Left ventricle myocardium inferior (tissue), 1 donor: Measurements from ENCODE around the gene PPP1R10. TPM values are rescaled to one million over a fixed set of nuclear protein-coding genes. Genes with fewer than 3 reads are reported as not detected.
A peak's percentile ranks its signal among the peaks of the same experiment; 100 is the strongest.

Source experiments
- DNase-seq: peaks from one replicate; pipeline ENCODE4 v3.0.0-alpha.2; 2020
- H3K27ac ChIP-seq: fragments of 200-600 bp; replicated peaks from 2 replicates; pipeline ENCODE4 v1.8.0; 2021
- H3K27me3 ChIP-seq: fragments of 200-600 bp; 2 replicates; pipeline ENCODE4 v1.8.0; 2021; ENCODE audit warnings: low read depth
- H3K36me3 ChIP-seq: fragments of 200-600 bp; 2 replicates; pipeline ENCODE4 v1.8.0; 2021
- H3K4me1 ChIP-seq: fragments of 200-600 bp; 2 replicates; pipeline ENCODE4 v1.8.0; 2021
- H3K4me3 ChIP-seq: fragments of 200-600 bp; 2 replicates; pipeline ENCODE4 v1.8.0; 2021; ENCODE audit warnings: mild to moderate bottlenecking, moderate library complexity
- H3K9me3 ChIP-seq: fragments of 200-600 bp; replicated peaks from 2 replicates; pipeline ENCODE4 v1.8.0; 2021
- CTCF ChIP-seq: fragments of 200-600 bp; IDR thresholded peaks from 2 replicates; pipeline ENCODE4 v1.8.0; 2021; ENCODE audit warnings: antibody characterized with exemption, mild to moderate bottlenecking, borderline replicate concordance
- intact Hi-C: fragments of 100-400 bp; cut with micrococcal nuclease; formaldehyde crosslinking; loops from one replicate; pipeline ENCODE4 v1.11.0; 2022
- total RNA-seq: library from RNA; stranded (reverse); fragmentation: NEBNext Ultra II Directional; extraction: Animal tissue kit (Norgen Biotek cat#: 25700); gene quantifications from one replicate; pipeline ENCODE4 v1.2.1, GENCODE V29; 2021
- donor health status: DM: no; HTN: yes; CAD: no; lungs with severe emphysema.

The PPP1R10 gene
- total RNA-seq, 1 donor from 2014 or later, result 31.5 TPM

DNA sequence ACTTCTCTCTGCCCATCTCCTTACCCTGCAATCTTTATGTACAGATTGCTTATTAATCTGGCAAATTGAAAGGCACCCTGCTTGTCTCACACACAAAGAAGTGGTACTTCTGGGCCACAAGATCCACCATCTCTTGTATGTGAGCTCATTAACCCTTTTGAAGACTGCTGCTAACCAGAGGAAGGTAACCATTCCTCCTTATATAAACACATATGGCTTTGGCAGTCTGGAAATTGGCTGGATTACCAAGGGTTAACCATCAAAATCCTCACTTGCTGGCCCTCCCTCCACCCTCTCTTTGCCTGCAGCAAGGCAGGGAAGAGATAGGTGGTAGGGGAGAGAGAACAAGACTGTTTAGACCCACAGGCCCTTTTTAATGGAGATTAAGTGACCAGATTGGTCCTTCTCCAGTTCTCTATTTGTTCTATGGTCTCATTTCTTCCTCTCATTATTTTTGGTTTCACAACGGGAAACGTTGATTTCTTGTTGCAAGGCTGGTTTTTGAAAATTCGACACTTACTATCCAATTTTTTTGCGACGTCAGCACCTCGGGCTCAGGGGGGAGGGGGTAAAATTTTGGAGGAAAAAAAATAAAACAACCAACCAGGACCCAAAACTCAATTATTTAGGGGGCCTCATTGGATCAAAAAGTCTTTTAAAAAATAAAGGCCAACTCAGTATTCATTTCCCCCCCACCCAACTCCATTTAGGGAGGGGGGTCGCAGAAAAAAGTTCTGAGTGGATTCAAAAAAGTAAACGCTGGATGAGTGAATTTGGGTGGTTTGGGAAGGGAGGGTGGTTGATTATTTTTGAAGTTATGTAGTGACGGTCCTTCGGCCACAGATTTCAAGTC lies 859 bp downstream of the PPP1R10 start:
- H3K4me1 ChIP-seq, result peaks cover 72% of the 10 kb centered on the region
- no peak for DNase-seq
- peaks cover 35% of the 10 kb centered on the region for H3K36me3 ChIP-seq
- peak overlapping the region; percentile 94 for H3K27ac ChIP-seq
- intact Hi-C loops, result no loop called here
- TF ChIP-seq CTCF, result no peak
- no peaks in the 10 kb centered on the region for H3K27me3 ChIP-seq
- H3K9me3 ChIP-seq, result no peaks in the 10 kb centered on the region
- H3K4me3 ChIP-seq, result peak overlapping the region; percentile 94

- intact Hi-C loops, result no loop called here
- Histone ChIP-seq H3K4me1 (peaks cover 80% of the 10 kb centered on the region), H3K9me3 (no peaks in the 10 kb centered on the region), H3K27ac (peak overlapping the region; percentile 94), H3K4me3 (peak overlapping the region; percentile 94), H3K36me3 (peaks cover 27% of the 10 kb centered on the region), H3K27me3 (no peaks in the 10 kb centered on the region)
- no peak for DNase-seq
- TF ChIP-seq CTCF, result no peak
Observed at GRCh38 chr6:30615219-30615957, 1.7 kb downstream of the PPP1R10 start.

GRCh38 chr6:30614843-30615218 lies 2.2 kb downstream of the PPP1R10 start:
- TF ChIP-seq CTCF, result no peak
- peaks cover 85% of the 10 kb centered on the region for H3K4me1 ChIP-seq
- peak overlapping the region; percentile 94 for H3K4me3 ChIP-seq
- H3K36me3 ChIP-seq, result peaks cover 22% of the 10 kb centered on the region
- H3K27me3 ChIP-seq, result no peaks in the 10 kb centered on the region
- no peaks in the 10 kb centered on the region for H3K9me3 ChIP-seq
- DNase-seq, result peak; percentile 71
- H3K27ac ChIP-seq, result peak overlapping the region; percentile 94
- intact Hi-C loops, result no loop called here

DNA sequence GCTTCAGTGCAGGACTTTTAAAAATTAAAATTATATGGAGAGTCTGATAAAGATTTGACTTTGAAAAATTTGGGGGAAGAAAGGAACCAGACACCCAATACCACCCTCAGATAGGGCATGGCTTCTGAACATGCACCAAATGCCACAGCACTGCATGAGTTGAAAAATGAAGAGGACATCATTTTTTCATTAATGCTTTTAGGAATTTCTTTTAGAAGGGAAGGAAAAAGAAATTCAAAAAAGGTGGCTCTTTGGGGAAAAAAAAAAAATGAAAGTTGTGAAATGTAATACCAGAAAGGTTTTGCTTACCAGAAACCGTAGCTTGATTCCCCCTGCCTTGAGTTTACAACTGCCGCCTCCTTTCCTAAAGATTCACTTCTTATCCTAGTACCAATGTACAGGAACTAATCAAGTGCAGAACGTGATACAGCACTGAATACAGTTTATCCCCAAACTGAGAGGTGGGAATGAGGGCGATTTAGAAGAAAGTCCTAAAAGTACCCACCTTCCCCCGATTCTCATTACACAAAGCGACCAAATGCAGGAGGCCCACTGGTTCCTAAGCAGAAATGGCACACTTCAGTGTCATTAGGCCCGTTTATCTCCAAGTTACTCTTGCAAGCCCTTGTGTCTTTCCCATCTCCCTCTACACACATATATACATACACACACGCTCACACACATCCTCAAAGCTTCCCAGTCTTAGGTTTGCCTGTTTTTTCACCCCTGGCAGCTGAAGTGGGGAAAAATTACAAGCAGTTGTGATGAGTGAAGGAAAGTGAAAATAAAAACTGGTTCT lies 2.8 kb downstream of the PPP1R10 start:
- H3K36me3 ChIP-seq, result peaks cover 20% of the 10 kb centered on the region
- TF ChIP-seq CTCF, result no peak
- H3K27ac ChIP-seq, result peak overlapping the region; percentile 94
- no peaks in the 10 kb centered on the region for H3K27me3 ChIP-seq
- peaks cover 86% of the 10 kb centered on the region for H3K4me1 ChIP-seq
- DNase-seq, result no peak
- H3K4me3 ChIP-seq, result peak overlapping the region; percentile 94
- intact Hi-C loops, result no loop called here
- H3K9me3 ChIP-seq, result no peaks in the 10 kb centered on the region
